Erythroblast (primary cell): Measurements from ENCODE around the gene IL17RC.

ENCODE experiments used
- DNase-seq, 2 experiments: peaks; one replicate each; lab custom pipeline; 2025; lab: John Stamatoyannopoulos, UW
- GATA1 ChIP-seq: IDR thresholded peaks from 2 replicates; pipeline ENCODE4 v1.6.1; 2011; ENCODE audit warnings: low read depth, mild to moderate bottlenecking, control low read depth, low read length, moderate library complexity
- POLR2A ChIP-seq: IDR thresholded peaks from 2 replicates; pipeline ENCODE4 v1.6.1; 2011; ENCODE audit warnings: mild to moderate bottlenecking, low read length

IL17RC gene

GRCh38 chr3:9951598-9951961, 34.7 kb downstream of the IL17RC start:
- TF ChIP-seq GATA1, result no peak
- TF ChIP-seq POLR2A, result no peak
- no peak for DNase-seq

GRCh38 chr3:9951962-9952805, 35.3 kb downstream of the IL17RC start, which contains the start of gene PRRT3:
TSS of gene PRRT3 (minus strand) at chr3:9952408. CDS start at chr3:9950115, 2,293 bp downstream.
- DNase-seq, result peak; percentile 50 to 61
- TF ChIP-seq POLR2A (no peak), GATA1 (no peak)

- DNase-seq, result no peak
- TF ChIP-seq POLR2A, result no peak
- TF ChIP-seq GATA1, result no peak
Observed at GRCh38 chr3:9955067-9955502, 38.2 kb downstream of the IL17RC start.

GRCh38 chr3:9955611-9956352, 38.9 kb downstream of the IL17RC start:
- no peak for TF ChIP-seq GATA1
- TF ChIP-seq POLR2A, result no peak
- peak in 1 of 2 experiments; percentile 28 for DNase-seq

GRCh38 chr3:9957214-9957613, 40.3 kb downstream of the IL17RC start:
- DNase-seq, result peak; percentile 20 to 31
- no peak for TF ChIP-seq POLR2A
- TF ChIP-seq GATA1, result no peak

GRCh38 chr3:9965200-9965875, 48.4 kb downstream of the IL17RC start:
- DNase-seq, result no peak
- no peak for TF ChIP-seq GATA1
- TF ChIP-seq POLR2A, result no peak

- DNase-seq, result no peak
- no peak for TF ChIP-seq GATA1
- TF ChIP-seq POLR2A, result no peak
Observed at GRCh38 chr3:9966841-9967240, 49.9 kb downstream of the IL17RC start.

GRCh38 chr3:9969632-9970019, 52.7 kb downstream of the IL17RC start:
- DNase-seq, result no peak
- no peak for TF ChIP-seq POLR2A
- no peak for TF ChIP-seq GATA1

GRCh38 chr3:9970020-9970652, 53.2 kb downstream of the IL17RC start:
- no peak for DNase-seq
- TF ChIP-seq POLR2A (no peak), GATA1 (no peak)

GRCh38 chr3:9976721-9977709, 60.1 kb downstream of the IL17RC start:
- peak; percentile 97 to 98 for DNase-seq
- TF ChIP-seq GATA1, result no peak
- TF ChIP-seq POLR2A, result peak; percentile 72

GRCh38 chr3:9978710-9979305, 61.9 kb downstream of the IL17RC start:
- peak; percentile 85 to 89 for DNase-seq
- TF ChIP-seq GATA1, result no peak
- peak; percentile 27 for TF ChIP-seq POLR2A

GRCh38 chr3:9980251-9980650, 63.4 kb downstream of the IL17RC start:
- no peak for DNase-seq
- TF ChIP-seq POLR2A (no peak), GATA1 (no peak)
